Liver (tissue), 4 donors: ENCODE results near the gene ZNF488. TPM values are rescaled to one million over a fixed set of nuclear protein-coding genes. Genes with fewer than 3 reads are reported as not detected.

ENCODE experiments used
- polyA plus RNA-seq, 2 donors: library from polyadenylated mRNA; stranded (reverse) in 1 of 2; unstranded in 1 of 2; fragments of 200-250 nt in 1 of 2; fragments of >200 nt in 1 of 2; fragmentation: Nextera tagmentation in 1 of 2; extraction: Ambion mirVana in 1 of 2; gene quantifications; one replicate each; pipeline versions ENCODE4 v1.2.1 to v1.2.3, GENCODE V29; 2013 to 2015
- total RNA-seq, 2 donors: library from RNA; depleted of rRNA; stranded (reverse); fragments of >200 nt; gene quantifications; one replicate each; pipeline ENCODE4 v1.2.3, GENCODE V29; 2014
- donor health status: healthy.
- donor health status: healthy.
- donor health status: healthy.

The ZNF488 gene
- total and polyA plus RNA-seq, 4 donors, result 0.02 to 0.09 TPM; not detected in 2

Other genes starting within 250 kb of the ZNF488 start
- under 1 TPM; under 0.01 to 0.28 TPM for gene GDF10, start 84.1 kb downstream of the ZNF488 start, total RNA-seq
- under 1 TPM; 0.08 to 0.14 TPM for gene GDF10, start 84.1 kb downstream of the ZNF488 start, polyA plus RNA-seq
- 10 to 100 TPM in 1 of 2 donors, 1 to 10 TPM in 1; 8.5 to 26.9 TPM for gene GDF2, start 61.8 kb downstream of the ZNF488 start, total RNA-seq
- 10 to 100 TPM in 1 of 2 donors, 1 to 10 TPM in 1; 5.6 to 20.5 TPM for gene GDF2, start 61.8 kb downstream of the ZNF488 start, polyA plus RNA-seq
- not detected for gene RBP3, start 35.9 kb downstream of the ZNF488 start, total RNA-seq
- not detected for gene RBP3, start 35.9 kb downstream of the ZNF488 start, polyA plus RNA-seq
- 1 to 10 TPM in 1 of 2 donors, under 1 TPM in 1; 0.09 to 1.6 TPM for gene ANXA8, start 99.8 kb upstream of the ZNF488 start, total RNA-seq
- gene ANXA8, start 99.8 kb upstream of the ZNF488 start, polyA plus RNA-seq, result 1 to 10 TPM; 1.1 to 1.2 TPM
- gene FAM25G, start 107.4 kb upstream of the ZNF488 start, total RNA-seq, result not detected
- gene FAM25G, start 107.4 kb upstream of the ZNF488 start, polyA plus RNA-seq, result not detected
- 10 to 100 TPM in 1 of 2 donors, 1 to 10 TPM in 1; 1.0 to 10.8 TPM for gene AGAP9, start 139.3 kb upstream of the ZNF488 start, total RNA-seq
- 1 to 10 TPM; 3.2 to 3.3 TPM for gene AGAP9, start 139.3 kb upstream of the ZNF488 start, polyA plus RNA-seq